ENCODE results near the gene CNDP2.

GRCh38 chr18:74520096-74520833, 24.1 kb downstream of the CNDP2 start:
- TF ChIP-seq CTCF (IDR thresholded peaks at IDR 0.05), result no peak
- TF ChIP-seq EZH2 (IDR thresholded peaks at IDR 0.05; ENCODE audit: borderline replicate concordance, insufficient read depth, low read depth, low read length, poor library complexity, severe bottlenecking), result no peak

All from B cell (primary cell).